ENCODE data around the gene TMEM255B. TPM values are rescaled to one million over a fixed set of nuclear protein-coding genes. Genes with fewer than 3 reads are reported as not detected.

TMEM255B gene
- total RNA-seq, 1 experiment from 2014 or later: 2.8 TPM

DNA sequence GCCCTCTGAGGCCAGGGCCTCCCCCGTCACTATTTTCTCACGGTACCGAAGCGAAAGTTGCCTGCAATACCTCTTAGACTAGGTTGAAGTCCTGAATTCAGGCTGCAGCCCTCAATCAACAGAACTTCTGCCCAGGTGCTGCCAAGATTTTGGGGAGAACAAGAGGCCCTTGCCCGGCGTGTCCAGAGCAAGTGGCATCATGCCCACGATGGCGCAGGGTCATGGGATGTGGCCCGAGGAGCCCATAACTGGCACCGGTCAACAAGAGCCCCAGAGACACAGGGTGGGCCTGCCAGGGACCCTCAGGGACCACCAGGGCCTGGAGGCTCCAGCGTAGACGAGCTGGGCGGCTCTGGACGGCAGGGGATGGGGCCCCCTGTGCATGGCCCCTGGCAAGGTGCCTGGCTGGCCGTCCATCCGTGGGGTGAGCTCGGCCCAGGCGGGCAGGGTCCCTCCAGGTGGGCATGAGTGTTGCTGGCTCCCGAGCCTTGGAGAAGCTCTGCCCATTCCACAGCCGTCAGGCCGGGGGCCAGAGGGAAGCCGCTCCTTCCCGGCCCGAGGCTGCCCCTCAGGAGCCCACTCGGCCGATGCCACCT is 59.8 kb downstream of the TMEM255B start:
- no peak overlapping the region for H3K4me3 Mint-ChIP-seq
- DNase-seq: no peak
- H3K9ac ChIP-seq (ENCODE audit: extremely low read depth, insufficient read length, low read length): no peak overlapping the region
- H3K4ac ChIP-seq (ENCODE audit: low read depth, low read length): no peak overlapping the region
- no peak for TF ChIP-seq CTCF (conservative IDR thresholded peaks at IDR 0.05)
- no peak overlapping the region for H3K27ac Mint-ChIP-seq
- peaks cover 0 to 2% of the 10 kb centered on the region in 2 experiments; a peak in 1 of 5 replicates for H3K9me3 Mint-ChIP-seq
- H2AFZ ChIP-seq (ENCODE audit: low read length): no peak overlapping the region
- no peak overlapping the region for H3K27ac ChIP-seq (ENCODE audit: insufficient read length, low read depth, low read length)
- H3K4me1 ChIP-seq (ENCODE audit: insufficient read depth, low read length): no peaks in the 10 kb centered on the region
- no peaks in the 10 kb centered on the region for H3K79me1 ChIP-seq (ENCODE audit: insufficient read depth, low read depth, low read length, poor library complexity, severe bottlenecking)
- H2BK20ac ChIP-seq (ENCODE audit: low read depth, low read length, poor library complexity, severe bottlenecking): no peak overlapping the region
- no peak overlapping the region for H2BK120ac ChIP-seq (ENCODE audit: low read depth, low read length, poor library complexity, severe bottlenecking)
- no peak overlapping the region for H3K4me2 ChIP-seq (ENCODE audit: insufficient read depth, insufficient read length, low read length)
- no peak overlapping the region for H3K14ac ChIP-seq (ENCODE audit: insufficient read depth, low read length)
- H3K9me3 ChIP-seq (ENCODE audit: control insufficient read depth, low read depth, low read length): no peaks in the 10 kb centered on the region
- WGBS (ENCODE audit: extremely low coverage, insufficient read length, low lambda C conversion rate): no CpG with 5 or more reads among the region's 26 CpGs
- no peak overlapping the region for H4K91ac ChIP-seq (ENCODE audit: insufficient read length, low read depth, low read length)
- no peak overlapping the region for H3K18ac ChIP-seq (ENCODE audit: insufficient read length, low read depth, low read length)
- H3K79me2 ChIP-seq (ENCODE audit: insufficient read depth, low read length): no peaks in the 10 kb centered on the region
- H3K27me3 Mint-ChIP-seq (ENCODE audit: low read depth): no peaks in the 10 kb centered on the region
- no peak overlapping the region for H2BK5ac ChIP-seq (ENCODE audit: insufficient read length, low read length)
- H4K20me1 ChIP-seq (ENCODE audit: control insufficient read depth, insufficient read depth, insufficient read length): no peaks in the 10 kb centered on the region
- no peak overlapping the region for H4K5ac ChIP-seq (ENCODE audit: insufficient read length, low read depth, low read length)
- H3K56ac ChIP-seq (ENCODE audit: insufficient read length, low read depth, low read length): no peak overlapping the region
- H3T11ph ChIP-seq (ENCODE audit: low read length): no peak overlapping the region
- peaks cover 3 to 8% of the 10 kb centered on the region in 2 experiments; a peak in 3 of 4 replicates for H3K4me1 Mint-ChIP-seq
- H2AK5ac ChIP-seq (ENCODE audit: insufficient read length, low read length): no peak overlapping the region
- no peak overlapping the region for H3K23ac ChIP-seq (ENCODE audit: insufficient read length, low read depth, low read length)
- no peaks in the 10 kb centered on the region for H3K23me2 ChIP-seq (ENCODE audit: insufficient read length, low read depth, low read length, poor library complexity, severe bottlenecking)
- H3K36me3 Mint-ChIP-seq (ENCODE audit: insufficient read depth in 1 of 3, low read depth in 3 of 3): peaks cover 3 to 12% (median 11%) of the 10 kb centered on the region in 3 experiments; a peak in 6 of 7 replicates
- no peaks in the 10 kb centered on the region for H3K27me3 ChIP-seq (ENCODE audit: insufficient read depth, low read length)
- H2BK12ac ChIP-seq (ENCODE audit: insufficient read length, low read depth, low read length): no peak overlapping the region
- no peak overlapping the region for H4K8ac ChIP-seq (replicated peaks; ENCODE audit: insufficient read length, low read depth, low read length)
- H2BK15ac ChIP-seq (ENCODE audit: low read depth, low read length): no peak overlapping the region

All from H9 (cell line).